BJ (cell line): ENCODE measurements around the gene CLEC3A. TPM values are rescaled to one million over a fixed set of nuclear protein-coding genes. Genes with fewer than 3 reads are reported as not detected.

Experiments
- CTCF ChIA-PET: fragments of 350-600 bp; formaldehyde crosslinking; extraction: SDS; loops from one replicate; lab custom pipeline; 2021; ENCODE audit warnings: antibody characterized with exemption, inconsistent platforms; lab: Yijun Ruan, JAX
- POLR2A ChIA-PET: fragments of 300-600 bp; sonication (Branson Sonifier 250); formaldehyde crosslinking; extraction: SDS; loops from one replicate; lab custom pipeline; 2021; ENCODE audit warnings: antibody characterized with exemption; lab: Charles Lee
- DNase-seq: peaks from one replicate; pipeline ENCODE4 v3.0.0-alpha.2; 2011; ENCODE audit warnings: low read depth
- H3K27me3 ChIP-seq: 2 replicates; pipeline ENCODE4 v1.6.0; 2011; ENCODE audit warnings: low read length; ENCODE audit not compliant: control insufficient read depth, insufficient read depth
- H3K36me3 ChIP-seq: 2 replicates; pipeline ENCODE4 v1.5.1; 2011; ENCODE audit warnings: low read length; ENCODE audit not compliant: control insufficient read depth, insufficient read depth
- H3K4me3 ChIP-seq: 2 replicates; pipeline ENCODE4 v1.5.1; 2011; ENCODE audit warnings: low read depth, mild to moderate bottlenecking, control low read depth, low read length
- polyA plus RNA-seq: library from polyadenylated mRNA; depleted of rRNA; stranded (reverse); fragments of >200 nt; gene quantifications from 2 replicates; pipeline ENCODE4 v1.2.3, GENCODE V29; 2011; rRNA removed
- TF ChIP-seq, protein P1 (sequence below): IDR thresholded peaks from 2 replicates; pipeline ENCODE4 v1.5.1; 2011; ENCODE audit warnings: low read depth, mild to moderate bottlenecking, control low read depth, inconsistent platforms, low read length, moderate library complexity; ENCODE audit not compliant: insufficient read depth

CLEC3A gene
- polyA plus RNA-seq, 1 experiment, result not detected

DNA sequence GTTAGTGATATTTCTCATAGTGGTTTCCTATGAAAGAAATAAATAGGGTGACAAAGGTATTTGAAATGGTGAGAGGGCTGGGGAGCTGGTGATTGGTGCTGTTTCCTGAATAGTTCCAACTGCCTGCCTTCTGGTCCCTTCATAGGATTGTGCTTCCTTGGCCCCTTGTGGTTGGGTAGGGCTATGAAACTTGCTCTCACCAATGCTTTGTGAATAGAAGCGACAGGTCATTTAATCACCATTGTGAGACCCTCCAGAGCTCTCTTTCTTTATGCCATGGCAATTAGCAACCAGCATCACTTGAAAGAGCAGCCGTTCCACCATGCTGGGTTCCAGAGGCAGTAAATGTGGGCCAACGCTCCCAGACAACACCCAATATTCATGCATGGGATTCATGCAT, 53.5 kb downstream of the CLEC3A start:
- Histone ChIP-seq H3K4me3 (no peak overlapping the region), H3K27me3 (no peaks in the 10 kb centered on the region), H3K36me3 (no peaks in the 10 kb centered on the region)
- CTCF ChIA-PET, result interaction anchor here (1.0 kb wide), 1 partner anchor 433 kb away, joined by 3 read pairs; no protein-coding TSS in a partner anchor
- DNase-seq, result no peak
- POLR2A ChIA-PET, result no interaction called here
- TF ChIP-seq, protein P1, sequence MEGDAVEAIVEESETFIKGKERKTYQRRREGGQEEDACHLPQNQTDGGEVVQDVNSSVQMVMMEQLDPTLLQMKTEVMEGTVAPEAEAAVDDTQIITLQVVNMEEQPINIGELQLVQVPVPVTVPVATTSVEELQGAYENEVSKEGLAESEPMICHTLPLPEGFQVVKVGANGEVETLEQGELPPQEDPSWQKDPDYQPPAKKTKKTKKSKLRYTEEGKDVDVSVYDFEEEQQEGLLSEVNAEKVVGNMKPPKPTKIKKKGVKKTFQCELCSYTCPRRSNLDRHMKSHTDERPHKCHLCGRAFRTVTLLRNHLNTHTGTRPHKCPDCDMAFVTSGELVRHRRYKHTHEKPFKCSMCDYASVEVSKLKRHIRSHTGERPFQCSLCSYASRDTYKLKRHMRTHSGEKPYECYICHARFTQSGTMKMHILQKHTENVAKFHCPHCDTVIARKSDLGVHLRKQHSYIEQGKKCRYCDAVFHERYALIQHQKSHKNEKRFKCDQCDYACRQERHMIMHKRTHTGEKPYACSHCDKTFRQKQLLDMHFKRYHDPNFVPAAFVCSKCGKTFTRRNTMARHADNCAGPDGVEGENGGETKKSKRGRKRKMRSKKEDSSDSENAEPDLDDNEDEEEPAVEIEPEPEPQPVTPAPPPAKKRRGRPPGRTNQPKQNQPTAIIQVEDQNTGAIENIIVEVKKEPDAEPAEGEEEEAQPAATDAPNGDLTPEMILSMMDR, result no peak

DNA sequence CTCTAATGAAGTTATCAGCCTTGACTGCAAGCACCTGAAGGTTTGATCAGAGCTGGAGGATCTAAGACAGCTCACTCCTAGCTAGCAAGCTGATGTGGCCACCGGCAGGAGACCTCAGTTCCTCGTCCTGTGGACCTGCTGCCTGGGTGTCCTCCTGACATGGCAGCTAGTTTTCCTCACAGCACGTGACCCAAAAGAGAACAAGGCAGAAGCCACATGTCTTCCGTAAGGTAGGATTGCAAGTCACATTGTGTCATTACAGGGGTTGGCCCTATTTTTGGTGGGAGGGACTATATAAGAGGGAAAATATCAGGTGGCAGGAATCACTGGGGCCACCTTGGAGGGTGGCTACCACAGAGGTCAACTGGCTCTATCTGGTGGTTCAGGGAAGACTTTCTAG, 59.0 kb downstream of the CLEC3A start:
- ChIA-PET CTCF (interaction anchor here (1.2 to 1.5 kb wide), 2 partner anchors 11 to 18 kb away, joined by 4 read pairs; no protein-coding TSS in a partner anchor), POLR2A (no interaction called here)
- no peaks in the 10 kb centered on the region for H3K36me3 ChIP-seq
- no peaks in the 10 kb centered on the region for H3K27me3 ChIP-seq
- H3K4me3 ChIP-seq, result no peak overlapping the region
- no peak for DNase-seq
- TF ChIP-seq, protein P1, result no peak

Other genes starting within 250 kb of the CLEC3A start
- 4.7 and 6.5 TPM in 2 replicates for gene VAT1L, start 234.0 kb upstream of the CLEC3A start, polyA plus RNA-seq
- 3.1 and 3.8 TPM in 2 replicates for gene WWOX, start 77.1 kb downstream of the CLEC3A start, polyA plus RNA-seq